ENCODE measurements around the gene KCNJ4.
"Not testable (repeated sequence)": the region's sequence is repeated elsewhere in the genome, so short reads cannot be mapped to it uniquely, and the experiment has no call there.

The KCNJ4 gene

DNA sequence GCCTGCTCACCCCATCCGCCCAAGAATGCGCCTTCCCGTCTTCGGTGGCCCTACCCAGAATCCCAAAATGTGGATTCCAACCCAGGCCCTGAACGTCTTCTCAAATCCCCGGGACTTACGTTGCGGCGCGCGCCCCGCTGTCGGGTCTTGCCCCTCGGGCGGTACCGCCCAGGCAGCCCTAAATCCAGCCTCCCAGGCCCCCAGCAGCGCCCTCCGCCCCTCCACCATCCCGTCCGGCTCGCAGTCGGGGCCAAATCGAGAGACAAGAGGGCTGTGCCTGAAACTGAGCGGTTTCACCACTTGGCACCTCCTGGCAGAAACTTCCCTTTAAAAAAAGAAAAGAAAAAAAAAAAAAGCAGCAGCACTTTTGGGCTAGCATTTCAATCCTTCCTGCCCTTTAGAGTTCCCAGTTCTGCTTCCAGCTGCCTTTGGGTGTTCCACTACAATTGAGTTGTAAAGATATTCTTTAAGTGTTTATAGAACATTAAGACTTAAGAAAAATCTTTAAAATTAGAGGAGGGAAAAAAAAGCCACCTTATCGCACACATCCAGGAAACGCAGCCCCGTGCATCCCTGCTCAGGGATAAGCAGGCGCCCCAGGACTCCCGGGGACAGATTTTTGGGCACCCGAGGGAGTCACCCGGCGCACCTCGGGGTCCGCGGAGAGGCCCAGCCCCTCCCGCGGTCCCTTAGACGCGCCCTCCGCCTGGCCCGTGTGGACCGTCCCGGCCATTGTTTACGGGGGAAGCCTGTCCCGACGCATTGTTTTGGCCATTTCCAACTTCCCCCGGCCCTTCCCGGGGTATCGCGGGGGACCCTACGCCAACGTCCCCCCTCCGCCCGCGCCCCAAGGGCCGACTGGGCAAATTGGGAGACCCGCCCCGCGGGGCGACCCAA, 57.6 kb downstream of the KCNJ4 start:
- Histone ChIP-seq H2BK12ac (ENCODE audit: low read length) (no peak overlapping the region), H3K4me1 (ENCODE audit: control insufficient read depth in 2 of 2, insufficient read depth in 1 of 2, low read depth in 1 of 2, low read length in 2 of 2) (peaks cover 10 to 21% of the 10 kb centered on the region in 2 donors), H2BK15ac (ENCODE audit: low read length) (no peak overlapping the region), H3K36me3 (replicated peaks in 1 of 2; ENCODE audit: control insufficient read depth in 2 of 2, insufficient read depth in 2 of 2, low read length in 2 of 2) (no peaks in the 10 kb centered on the region), H4K8ac (ENCODE audit: low read depth, low read length) (no peak overlapping the region), H3K14ac (ENCODE audit: low read length) (no peak overlapping the region), H3K18ac (ENCODE audit: low read length) (peak overlapping the region; percentile 97), H3K4me2 (ENCODE audit: insufficient read depth, low read length, poor library complexity, severe bottlenecking) (peak overlapping the region; percentile 66), H3K23ac (ENCODE audit: low read depth, low read length, poor library complexity) (no peak overlapping the region), H2AFZ (ENCODE audit: low read length) (peak overlapping the region; percentile 89), H4K91ac (ENCODE audit: low read depth, low read length, poor library complexity) (no peak overlapping the region), H2BK5ac (ENCODE audit: low read length) (no peak overlapping the region), H3K4me3 (ENCODE audit: low read length in 2 of 2) (peak overlapping the region; percentile 61 to 87), H3K79me1 (ENCODE audit: low read depth, low read length) (no peaks in the 10 kb centered on the region), H3K9me3 (replicated peaks in 1 of 2; ENCODE audit: control insufficient read depth in 2 of 2, insufficient read depth in 1 of 2, low read depth in 1 of 2, low read length in 2 of 2) (no peaks in the 10 kb centered on the region), H3K4ac (ENCODE audit: low read length) (no peak overlapping the region), H3K27ac (replicated peaks; ENCODE audit: low read length) (peak overlapping the region; percentile 51), H3K27me3 (ENCODE audit: control insufficient read depth in 3 of 3, insufficient read depth in 3 of 3, low read depth in 1 of 3, low read length in 3 of 3) (no peaks in the 10 kb centered on the region), H2BK120ac (ENCODE audit: low read depth, low read length) (no peak overlapping the region), H2AK5ac (ENCODE audit: low read depth, low read length) (peak overlapping the region; percentile 93), H3K9ac (ENCODE audit: low read depth, low read length, poor library complexity) (peak overlapping the region; percentile 77)
- WGBS, 2 donors (ENCODE audit: extremely low coverage in 2 of 2, insufficient read length in 2 of 2, insufficient replicate concordance in 1 of 2), result no CpG with 5 or more reads among the region's 60 CpGs
- peak; percentile 51 for DNase-seq (ENCODE audit: low spot score)

DNA sequence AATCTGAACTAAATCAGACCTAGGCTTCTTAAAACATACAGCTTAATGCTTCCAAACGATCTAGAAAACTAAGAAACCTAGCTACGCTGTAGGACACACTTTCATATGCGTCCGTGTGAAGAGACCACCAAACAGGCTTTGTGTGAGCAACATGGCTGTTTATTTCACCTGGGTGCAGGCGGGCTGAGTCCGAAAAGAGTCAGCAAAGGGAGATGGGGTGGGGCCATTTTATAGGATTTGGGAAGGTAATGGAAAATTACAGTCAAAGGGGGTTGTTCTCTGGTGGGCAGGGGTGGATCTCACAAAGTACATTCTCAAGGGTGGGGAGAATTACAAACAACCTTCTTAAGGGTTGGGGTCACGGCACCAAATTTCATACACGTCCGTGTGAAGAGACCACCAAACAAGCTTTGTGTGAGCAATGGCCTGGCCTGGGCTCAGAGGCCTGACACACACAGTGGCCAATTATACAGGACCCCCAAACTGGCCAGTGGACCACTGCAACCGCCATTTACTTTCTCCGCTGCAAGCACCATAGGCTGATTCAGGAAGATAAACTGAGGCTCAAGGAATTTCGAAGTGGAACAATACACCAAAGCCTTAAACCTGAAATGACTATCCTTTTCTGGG, 58.4 kb downstream of the KCNJ4 start:
- H2AK5ac ChIP-seq (ENCODE audit: low read depth, low read length); H2BK5ac ChIP-seq (ENCODE audit: low read length); DNase-seq (ENCODE audit: low spot score); H2BK12ac ChIP-seq (ENCODE audit: low read length); H3K79me1 ChIP-seq (ENCODE audit: low read depth, low read length); H3K4ac ChIP-seq (ENCODE audit: low read length); H4K91ac ChIP-seq (ENCODE audit: low read depth, low read length, poor library complexity); H3K9me3 ChIP-seq (replicated peaks in 1 of 2; ENCODE audit: control insufficient read depth in 2 of 2, insufficient read depth in 1 of 2, low read depth in 1 of 2, low read length in 2 of 2); H3K14ac ChIP-seq (ENCODE audit: low read length); H3K23ac ChIP-seq (ENCODE audit: low read depth, low read length, poor library complexity); H2BK120ac ChIP-seq (ENCODE audit: low read depth, low read length); H3K36me3 ChIP-seq (replicated peaks in 1 of 2; ENCODE audit: control insufficient read depth in 2 of 2, insufficient read depth in 2 of 2, low read length in 2 of 2); H2AFZ ChIP-seq (ENCODE audit: low read length); H3K27me3 ChIP-seq (ENCODE audit: control insufficient read depth in 3 of 3, insufficient read depth in 3 of 3, low read depth in 1 of 3, low read length in 3 of 3); H2BK15ac ChIP-seq (ENCODE audit: low read length); H3K9ac ChIP-seq (ENCODE audit: low read depth, low read length, poor library complexity); H4K8ac ChIP-seq (ENCODE audit: low read depth, low read length): not testable (repeated sequence)
- H3K4me1 ChIP-seq (ENCODE audit: control insufficient read depth in 2 of 2, insufficient read depth in 1 of 2, low read depth in 1 of 2, low read length in 2 of 2), result peaks cover 7 to 18% of the 10 kb centered on the region in 2 donors
- peak overlapping the region; percentile 61 to 87 for H3K4me3 ChIP-seq (ENCODE audit: low read length in 2 of 2)
- H3K4me2 ChIP-seq (ENCODE audit: insufficient read depth, low read length, poor library complexity, severe bottlenecking), result peak overlapping the region; percentile 66
- peak overlapping the region; percentile 48 for H3K18ac ChIP-seq (ENCODE audit: low read length)
- H3K27ac ChIP-seq (replicated peaks; ENCODE audit: low read length), result peak overlapping the region; percentile 51
- WGBS, 2 donors (ENCODE audit: extremely low coverage in 2 of 2, insufficient read length in 2 of 2, insufficient replicate concordance in 1 of 2), result no CpG with 5 or more reads among the region's 12 CpGs

DNA sequence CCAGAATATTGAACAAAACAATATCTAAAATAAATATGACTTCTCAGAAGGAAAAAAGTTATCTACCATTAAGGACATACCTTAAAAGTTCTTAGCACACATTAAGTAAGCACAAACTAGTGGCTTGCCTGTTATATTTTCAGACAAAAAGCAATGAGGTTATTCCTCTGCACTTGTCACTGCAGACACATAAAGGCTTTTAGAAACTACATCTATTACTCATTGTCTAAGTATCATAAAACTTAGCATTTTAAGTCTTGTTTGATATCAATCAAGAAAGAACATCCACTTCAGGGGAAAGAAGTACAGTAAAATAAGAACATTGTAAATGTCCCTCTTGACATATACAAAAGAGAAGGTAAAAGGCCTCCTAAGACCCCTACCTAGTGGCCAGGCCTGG, 59.1 kb downstream of the KCNJ4 start:
- H3K14ac ChIP-seq (ENCODE audit: low read length); H3K4me2 ChIP-seq (ENCODE audit: insufficient read depth, low read length, poor library complexity, severe bottlenecking); H2BK120ac ChIP-seq (ENCODE audit: low read depth, low read length); H2BK12ac ChIP-seq (ENCODE audit: low read length); DNase-seq (ENCODE audit: low spot score); H4K8ac ChIP-seq (ENCODE audit: low read depth, low read length); H2BK15ac ChIP-seq (ENCODE audit: low read length); H3K79me1 ChIP-seq (ENCODE audit: low read depth, low read length); H3K23ac ChIP-seq (ENCODE audit: low read depth, low read length, poor library complexity); H3K9me3 ChIP-seq (replicated peaks in 1 of 2; ENCODE audit: control insufficient read depth in 2 of 2, insufficient read depth in 1 of 2, low read depth in 1 of 2, low read length in 2 of 2); H2AFZ ChIP-seq (ENCODE audit: low read length); H3K9ac ChIP-seq (ENCODE audit: low read depth, low read length, poor library complexity); H3K27ac ChIP-seq (replicated peaks; ENCODE audit: low read length); H2BK5ac ChIP-seq (ENCODE audit: low read length); H3K18ac ChIP-seq (ENCODE audit: low read length); H3K36me3 ChIP-seq (replicated peaks in 1 of 2; ENCODE audit: control insufficient read depth in 2 of 2, insufficient read depth in 2 of 2, low read length in 2 of 2); H3K27me3 ChIP-seq (ENCODE audit: control insufficient read depth in 3 of 3, insufficient read depth in 3 of 3, low read depth in 1 of 3, low read length in 3 of 3); H4K91ac ChIP-seq (ENCODE audit: low read depth, low read length, poor library complexity); H3K4ac ChIP-seq (ENCODE audit: low read length); H3K4me3 ChIP-seq (ENCODE audit: low read length in 2 of 2); H2AK5ac ChIP-seq (ENCODE audit: low read depth, low read length): not testable (repeated sequence)
- H3K4me1 ChIP-seq (ENCODE audit: control insufficient read depth in 2 of 2, insufficient read depth in 1 of 2, low read depth in 1 of 2, low read length in 2 of 2), result peaks cover 3 to 12% of the 10 kb centered on the region in 2 donors

DNA sequence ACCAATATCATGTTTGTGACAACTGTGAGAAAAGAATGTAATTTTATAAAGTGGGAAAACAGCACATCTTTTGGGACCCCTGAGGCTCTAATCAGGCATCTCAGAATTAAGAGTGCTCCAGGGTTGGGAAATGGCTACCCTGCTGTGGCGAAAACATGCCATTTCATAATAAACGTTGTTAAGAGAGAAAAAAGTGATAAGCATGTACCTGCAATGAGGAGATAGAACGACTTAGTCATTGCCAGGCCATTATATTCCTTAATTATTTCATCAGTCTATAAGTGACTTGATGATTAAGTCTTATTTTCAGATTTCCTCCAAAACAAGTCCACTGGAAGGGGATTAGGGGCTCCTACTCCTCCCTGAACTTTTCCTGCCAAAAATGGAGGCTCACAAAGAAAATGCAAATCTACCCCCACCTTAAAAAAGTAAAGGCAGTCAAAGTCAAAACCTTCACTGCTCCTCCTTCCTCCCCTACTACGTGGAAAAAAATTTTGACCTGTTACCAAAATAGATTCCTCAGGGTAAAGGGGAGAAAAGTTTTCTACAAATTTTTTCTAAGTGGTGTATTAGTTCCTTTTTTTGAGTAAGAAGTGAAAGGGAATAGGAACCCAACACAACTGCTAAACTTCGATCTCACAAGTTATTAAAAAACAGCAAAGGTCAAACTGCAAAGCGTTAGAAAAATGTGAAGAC, 59.9 kb downstream of the KCNJ4 start:
- H3K27ac ChIP-seq (replicated peaks; ENCODE audit: low read length); H3K9ac ChIP-seq (ENCODE audit: low read depth, low read length, poor library complexity); H3K14ac ChIP-seq (ENCODE audit: low read length); H2AFZ ChIP-seq (ENCODE audit: low read length); H3K18ac ChIP-seq (ENCODE audit: low read length); H2BK15ac ChIP-seq (ENCODE audit: low read length); H3K27me3 ChIP-seq (ENCODE audit: control insufficient read depth in 3 of 3, insufficient read depth in 3 of 3, low read depth in 1 of 3, low read length in 3 of 3); H4K91ac ChIP-seq (ENCODE audit: low read depth, low read length, poor library complexity); H3K23ac ChIP-seq (ENCODE audit: low read depth, low read length, poor library complexity); H2BK5ac ChIP-seq (ENCODE audit: low read length); H3K4me1 ChIP-seq (ENCODE audit: control insufficient read depth in 2 of 2, insufficient read depth in 1 of 2, low read depth in 1 of 2, low read length in 2 of 2); H3K36me3 ChIP-seq (replicated peaks in 1 of 2; ENCODE audit: control insufficient read depth in 2 of 2, insufficient read depth in 2 of 2, low read length in 2 of 2); H2BK12ac ChIP-seq (ENCODE audit: low read length); H3K9me3 ChIP-seq (replicated peaks in 1 of 2; ENCODE audit: control insufficient read depth in 2 of 2, insufficient read depth in 1 of 2, low read depth in 1 of 2, low read length in 2 of 2); H3K4me2 ChIP-seq (ENCODE audit: insufficient read depth, low read length, poor library complexity, severe bottlenecking); H2BK120ac ChIP-seq (ENCODE audit: low read depth, low read length); H3K79me1 ChIP-seq (ENCODE audit: low read depth, low read length); H3K4ac ChIP-seq (ENCODE audit: low read length); H2AK5ac ChIP-seq (ENCODE audit: low read depth, low read length); DNase-seq (ENCODE audit: low spot score); H4K8ac ChIP-seq (ENCODE audit: low read depth, low read length); H3K4me3 ChIP-seq (ENCODE audit: low read length in 2 of 2): not testable (repeated sequence)
- WGBS, 2 donors (ENCODE audit: extremely low coverage in 2 of 2, insufficient read length in 2 of 2, insufficient replicate concordance in 1 of 2), result no CpG with 5 or more reads among the region's 6 CpGs

Measured in neuronal stem cell (in vitro differentiated cells).